ENCODE data around the gene HAPLN3.

HAPLN3 gene

DNA sequence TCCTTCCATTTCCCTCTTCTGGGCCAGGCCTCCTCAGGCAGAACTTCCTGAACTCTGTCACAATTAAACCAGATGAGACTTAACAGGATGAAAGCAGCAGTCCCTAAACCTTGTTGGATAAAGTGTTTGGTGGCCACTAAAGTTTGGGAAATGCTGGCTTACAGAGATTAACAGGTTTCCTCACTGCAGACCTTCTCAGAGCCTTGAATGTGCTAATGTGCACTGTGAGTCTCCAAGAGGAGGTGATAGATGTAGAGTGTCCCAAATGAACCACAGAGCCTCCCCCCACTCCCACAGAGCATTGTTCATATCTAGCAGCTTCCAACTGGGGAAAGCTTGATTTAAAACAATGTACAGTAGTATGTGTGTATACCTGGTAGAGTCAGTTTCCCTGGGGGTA, 42.9 kb downstream of the HAPLN3 start:
- H3K4me1 ChIP-seq (ENCODE audit: control insufficient read depth in 1 of 2, insufficient read depth in 2 of 2, low read length in 2 of 2), result no peaks in the 10 kb centered on the region

DNA sequence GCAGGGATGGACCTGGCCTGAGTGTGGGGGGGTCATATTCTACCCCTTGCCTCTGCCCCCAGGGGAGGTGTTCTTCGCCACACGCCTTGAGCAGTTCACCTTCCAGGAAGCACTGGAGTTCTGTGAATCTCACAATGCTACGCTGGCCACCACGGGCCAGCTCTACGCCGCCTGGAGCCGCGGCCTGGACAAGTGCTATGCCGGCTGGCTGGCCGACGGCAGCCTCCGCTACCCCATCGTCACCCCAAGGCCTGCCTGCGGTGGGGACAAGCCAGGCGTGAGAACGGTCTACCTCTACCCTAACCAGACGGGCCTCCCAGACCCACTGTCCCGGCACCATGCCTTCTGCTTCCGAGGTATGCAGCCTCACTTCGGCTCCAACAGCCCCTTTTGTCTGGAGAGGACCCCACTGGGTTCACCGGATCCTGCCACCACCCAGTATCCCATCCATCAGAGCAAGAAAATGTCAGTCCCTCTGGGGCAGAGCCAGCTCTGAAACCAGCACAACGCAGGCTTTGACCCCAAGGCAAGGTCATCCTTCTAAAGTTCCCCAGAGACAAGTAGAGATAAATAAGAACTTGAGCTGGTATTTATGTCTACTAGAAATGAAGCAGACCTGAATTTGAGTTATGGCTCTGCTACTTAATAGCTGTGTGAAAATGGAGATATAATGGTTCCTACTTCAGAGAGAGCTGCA, 45.8 kb downstream of the HAPLN3 start:
- no peaks in the 10 kb centered on the region for H3K36me3 ChIP-seq (ENCODE audit: control insufficient read depth in 1 of 2, insufficient read depth in 2 of 2, low read length in 2 of 2)

More for the DNA sequence above, 42.9 kb downstream of the HAPLN3 start:
- H3K27ac ChIP-seq (ENCODE audit: low read length), result no peak overlapping the region
- H3K4me3 ChIP-seq (ENCODE audit: low read depth in 1 of 2, low read length in 2 of 2), result no peak overlapping the region
- H3K27me3 ChIP-seq (ENCODE audit: low read depth, low read length), result no peaks in the 10 kb centered on the region
- H3K9me3 ChIP-seq (ENCODE audit: control insufficient read depth in 1 of 2, low read length in 2 of 2), result no peaks in the 10 kb centered on the region
- no peaks in the 10 kb centered on the region for H3K36me3 ChIP-seq (ENCODE audit: control insufficient read depth in 1 of 2, insufficient read depth in 2 of 2, low read length in 2 of 2)

DNA sequence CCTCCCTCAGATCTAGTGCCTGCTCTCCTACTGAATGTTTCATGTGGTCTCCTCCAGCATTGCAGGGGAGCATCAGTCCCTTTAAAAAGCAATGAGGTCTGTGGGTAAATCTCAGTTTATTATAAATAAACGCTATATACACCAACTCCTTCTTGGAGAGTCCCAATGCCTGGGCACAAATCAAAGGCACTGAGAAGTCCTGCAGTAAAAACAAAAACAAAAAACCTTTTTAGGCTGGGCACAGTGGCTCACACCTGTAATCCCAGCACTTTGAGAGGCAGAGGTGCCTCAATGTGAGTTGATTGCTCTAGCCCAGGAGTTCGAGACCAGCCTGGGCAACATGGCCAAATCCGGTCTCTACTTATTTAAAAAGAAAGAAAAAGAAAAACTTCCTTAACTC, 47.1 kb downstream of the HAPLN3 start:
- H3K9me3 ChIP-seq (ENCODE audit: control insufficient read depth in 1 of 2, low read length in 2 of 2), result no peaks in the 10 kb centered on the region
- no peaks in the 10 kb centered on the region for H3K4me1 ChIP-seq (ENCODE audit: control insufficient read depth in 1 of 2, insufficient read depth in 2 of 2, low read length in 2 of 2)
- no peak overlapping the region for H3K27ac ChIP-seq (ENCODE audit: low read length)
- H3K4me3 ChIP-seq (ENCODE audit: low read depth in 1 of 2, low read length in 2 of 2), result no peak overlapping the region
- no peaks in the 10 kb centered on the region for H3K36me3 ChIP-seq (ENCODE audit: control insufficient read depth in 1 of 2, insufficient read depth in 2 of 2, low read length in 2 of 2)
- no peaks in the 10 kb centered on the region for H3K27me3 ChIP-seq (ENCODE audit: low read depth, low read length)

More for the DNA sequence above, 45.8 kb downstream of the HAPLN3 start:
- H3K4me1 ChIP-seq (ENCODE audit: control insufficient read depth in 1 of 2, insufficient read depth in 2 of 2, low read length in 2 of 2), result no peaks in the 10 kb centered on the region
- no peak overlapping the region for H3K27ac ChIP-seq (ENCODE audit: low read length)
- H3K9me3 ChIP-seq (ENCODE audit: control insufficient read depth in 1 of 2, low read length in 2 of 2), result no peaks in the 10 kb centered on the region
- no peaks in the 10 kb centered on the region for H3K27me3 ChIP-seq (ENCODE audit: low read depth, low read length)
- H3K4me3 ChIP-seq (ENCODE audit: low read depth in 1 of 2, low read length in 2 of 2), result no peak overlapping the region

DNA sequence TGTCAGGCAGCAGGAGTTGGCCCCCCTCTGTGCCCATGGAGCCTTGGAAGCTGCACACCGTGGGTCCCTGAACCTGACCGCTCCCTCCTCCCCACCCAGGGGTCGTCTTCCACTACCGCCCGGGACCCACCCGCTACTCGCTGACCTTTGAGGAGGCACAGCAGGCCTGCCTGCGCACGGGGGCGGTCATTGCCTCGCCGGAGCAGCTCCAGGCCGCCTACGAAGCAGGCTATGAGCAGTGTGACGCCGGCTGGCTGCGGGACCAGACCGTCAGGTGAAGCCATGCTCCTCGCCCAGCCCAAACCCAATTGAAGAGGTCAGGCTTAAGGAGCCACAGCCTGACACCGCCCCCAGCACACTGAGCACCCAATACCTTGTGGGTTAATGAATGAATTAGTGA, 48.2 kb downstream of the HAPLN3 start:
- Histone ChIP-seq H3K27me3 (ENCODE audit: low read depth, low read length) (no peaks in the 10 kb centered on the region), H3K27ac (ENCODE audit: low read length) (no peak overlapping the region), H3K36me3 (ENCODE audit: control insufficient read depth in 1 of 2, insufficient read depth in 2 of 2, low read length in 2 of 2) (no peaks in the 10 kb centered on the region), H3K4me1 (ENCODE audit: control insufficient read depth in 1 of 2, insufficient read depth in 2 of 2, low read length in 2 of 2) (no peaks in the 10 kb centered on the region), H3K9me3 (ENCODE audit: control insufficient read depth in 1 of 2, low read length in 2 of 2) (no peaks in the 10 kb centered on the region), H3K4me3 (ENCODE audit: low read depth in 1 of 2, low read length in 2 of 2) (no peak overlapping the region)

DNA sequence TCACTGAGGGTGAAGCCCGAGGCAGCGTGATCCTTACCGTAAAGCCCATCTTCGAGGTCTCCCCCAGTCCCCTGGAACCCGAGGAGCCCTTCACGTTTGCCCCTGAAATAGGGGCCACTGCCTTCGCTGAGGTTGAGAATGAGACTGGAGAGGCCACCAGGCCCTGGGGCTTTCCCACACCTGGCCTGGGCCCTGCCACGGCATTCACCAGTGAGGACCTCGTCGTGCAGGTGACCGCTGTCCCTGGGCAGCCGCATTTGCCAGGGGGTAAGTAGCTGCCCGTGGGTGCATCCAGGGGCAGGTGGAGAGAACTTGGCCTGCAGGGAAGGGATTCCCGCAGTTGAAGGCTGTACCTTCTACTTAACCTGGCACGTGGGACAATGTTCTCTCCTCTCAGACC, 49.7 kb downstream of the HAPLN3 start:
- no peaks in the 10 kb centered on the region for H3K27me3 ChIP-seq (ENCODE audit: low read depth, low read length)
- H3K4me3 ChIP-seq (ENCODE audit: low read depth in 1 of 2, low read length in 2 of 2), result no peak overlapping the region
- no peaks in the 10 kb centered on the region for H3K9me3 ChIP-seq (ENCODE audit: control insufficient read depth in 1 of 2, low read length in 2 of 2)
- H3K27ac ChIP-seq (ENCODE audit: low read length), result no peak overlapping the region
- no peaks in the 10 kb centered on the region for H3K36me3 ChIP-seq (ENCODE audit: control insufficient read depth in 1 of 2, insufficient read depth in 2 of 2, low read length in 2 of 2)
- no peaks in the 10 kb centered on the region for H3K4me1 ChIP-seq (ENCODE audit: control insufficient read depth in 1 of 2, insufficient read depth in 2 of 2, low read length in 2 of 2)

DNA sequence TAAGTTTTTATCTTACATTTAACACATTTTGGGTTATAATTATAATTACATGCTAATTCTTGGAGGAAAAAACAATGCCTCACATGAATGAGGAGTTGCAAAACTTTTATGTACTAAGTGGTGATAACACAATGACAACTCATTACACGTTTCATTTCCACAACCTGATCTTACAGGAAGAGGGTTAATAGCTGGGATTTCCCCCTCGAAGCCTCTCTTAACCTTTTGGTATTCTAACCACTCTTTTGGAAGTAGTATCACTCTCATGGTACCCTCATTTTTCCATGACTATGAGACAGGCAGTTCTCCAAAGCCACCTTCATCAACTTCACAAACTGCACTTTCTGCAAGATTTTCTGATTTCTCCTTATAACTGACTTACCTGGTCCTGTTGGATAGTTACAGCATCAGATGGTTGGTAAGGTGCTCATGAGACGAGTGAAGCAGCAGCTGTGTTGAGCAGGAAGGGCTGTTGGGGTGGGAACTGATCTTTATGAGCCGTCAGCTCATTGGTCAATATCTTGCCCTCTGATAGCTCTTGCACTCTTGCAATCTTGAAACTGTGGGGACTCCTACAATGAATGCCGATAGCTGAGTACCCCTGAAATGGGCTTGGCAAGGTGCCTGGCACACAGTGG, 50.5 kb downstream of the HAPLN3 start:
- Histone ChIP-seq H3K36me3 (ENCODE audit: control insufficient read depth in 1 of 2, insufficient read depth in 2 of 2, low read length in 2 of 2) (no peaks in the 10 kb centered on the region), H3K4me1 (ENCODE audit: control insufficient read depth in 1 of 2, insufficient read depth in 2 of 2, low read length in 2 of 2) (no peaks in the 10 kb centered on the region), H3K27me3 (ENCODE audit: low read depth, low read length) (no peaks in the 10 kb centered on the region)

DNA sequence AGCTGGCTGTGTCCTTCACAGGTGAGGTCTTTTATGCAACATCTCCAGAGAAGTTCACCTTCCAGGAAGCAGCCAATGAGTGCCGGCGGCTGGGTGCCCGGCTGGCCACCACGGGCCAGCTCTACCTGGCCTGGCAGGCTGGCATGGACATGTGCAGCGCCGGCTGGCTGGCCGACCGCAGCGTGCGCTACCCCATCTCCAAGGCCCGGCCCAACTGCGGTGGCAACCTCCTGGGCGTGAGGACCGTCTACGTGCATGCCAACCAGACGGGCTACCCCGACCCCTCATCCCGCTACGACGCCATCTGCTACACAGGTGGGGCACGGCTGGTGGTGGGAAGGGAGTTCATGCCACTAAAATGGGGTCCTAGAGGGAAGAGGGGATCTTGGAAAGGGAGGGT, 52.0 kb downstream of the HAPLN3 start:
- Histone ChIP-seq H3K4me3 (ENCODE audit: low read depth in 1 of 2, low read length in 2 of 2) (no peak overlapping the region), H3K36me3 (ENCODE audit: control insufficient read depth in 1 of 2, insufficient read depth in 2 of 2, low read length in 2 of 2) (no peaks in the 10 kb centered on the region), H3K4me1 (ENCODE audit: control insufficient read depth in 1 of 2, insufficient read depth in 2 of 2, low read length in 2 of 2) (no peaks in the 10 kb centered on the region), H3K27ac (ENCODE audit: low read length) (no peak overlapping the region), H3K9me3 (ENCODE audit: control insufficient read depth in 1 of 2, low read length in 2 of 2) (no peaks in the 10 kb centered on the region), H3K27me3 (ENCODE audit: low read depth, low read length) (no peaks in the 10 kb centered on the region)

More for the DNA sequence above, 50.5 kb downstream of the HAPLN3 start:
- H3K27ac ChIP-seq (ENCODE audit: low read length), result no peak overlapping the region
- H3K4me3 ChIP-seq (ENCODE audit: low read depth in 1 of 2, low read length in 2 of 2), result no peak overlapping the region
- H3K9me3 ChIP-seq (ENCODE audit: control insufficient read depth in 1 of 2, low read length in 2 of 2), result no peaks in the 10 kb centered on the region

DNA sequence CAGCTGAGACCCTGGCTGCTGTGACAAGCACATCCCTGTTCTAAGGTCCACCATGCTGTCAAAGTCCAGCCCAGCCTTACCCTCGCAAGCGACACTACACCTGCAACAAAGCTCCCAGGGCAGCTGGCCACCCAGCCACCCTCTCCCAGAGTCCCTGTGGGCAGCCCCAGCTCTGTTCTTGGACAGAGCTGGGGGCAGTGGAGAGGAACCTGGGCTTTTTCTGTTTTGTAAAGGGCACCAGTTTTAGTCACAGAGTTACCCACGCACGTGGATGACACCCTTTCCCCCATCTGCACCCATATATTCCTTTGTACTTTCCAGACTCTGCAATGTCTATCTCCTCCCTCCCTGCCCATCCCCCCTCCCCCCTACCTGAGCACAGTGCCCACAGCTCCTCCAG, 53.2 kb downstream of the HAPLN3 start:
- Histone ChIP-seq H3K27me3 (ENCODE audit: low read depth, low read length) (no peaks in the 10 kb centered on the region), H3K4me1 (ENCODE audit: control insufficient read depth in 1 of 2, insufficient read depth in 2 of 2, low read length in 2 of 2) (no peaks in the 10 kb centered on the region), H3K4me3 (ENCODE audit: low read depth in 1 of 2, low read length in 2 of 2) (no peak overlapping the region), H3K27ac (ENCODE audit: low read length) (no peak overlapping the region), H3K9me3 (ENCODE audit: control insufficient read depth in 1 of 2, low read length in 2 of 2) (no peaks in the 10 kb centered on the region), H3K36me3 (ENCODE audit: control insufficient read depth in 1 of 2, insufficient read depth in 2 of 2, low read length in 2 of 2) (no peaks in the 10 kb centered on the region)

DNA sequence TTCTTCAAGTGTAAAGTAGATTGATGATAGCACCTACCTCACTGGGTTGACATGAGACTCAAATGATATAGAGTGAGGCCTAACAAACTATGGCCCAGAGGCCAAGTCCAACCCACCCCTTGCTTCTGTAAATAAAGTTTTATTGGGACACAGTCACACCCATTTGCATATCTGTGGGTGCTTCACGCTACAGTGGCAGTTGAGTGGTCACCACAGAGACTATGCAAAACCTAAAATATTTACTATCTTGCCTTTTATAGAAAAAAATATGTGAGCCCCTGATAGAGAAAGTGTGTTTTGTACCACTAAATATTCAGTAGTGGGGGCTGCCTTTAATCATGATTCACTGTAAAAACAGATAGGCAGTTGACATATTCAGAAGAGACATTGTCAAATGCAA, 54.1 kb downstream of the HAPLN3 start:
- H3K4me3 ChIP-seq (ENCODE audit: low read depth in 1 of 2, low read length in 2 of 2), result no peak overlapping the region
- H3K4me1 ChIP-seq (ENCODE audit: control insufficient read depth in 1 of 2, insufficient read depth in 2 of 2, low read length in 2 of 2), result no peaks in the 10 kb centered on the region
- no peak overlapping the region for H3K27ac ChIP-seq (ENCODE audit: low read length)
- H3K27me3 ChIP-seq (ENCODE audit: low read depth, low read length), result no peaks in the 10 kb centered on the region
- H3K36me3 ChIP-seq (ENCODE audit: control insufficient read depth in 1 of 2, insufficient read depth in 2 of 2, low read length in 2 of 2), result no peaks in the 10 kb centered on the region
- no peaks in the 10 kb centered on the region for H3K9me3 ChIP-seq (ENCODE audit: control insufficient read depth in 1 of 2, low read length in 2 of 2)

DNA sequence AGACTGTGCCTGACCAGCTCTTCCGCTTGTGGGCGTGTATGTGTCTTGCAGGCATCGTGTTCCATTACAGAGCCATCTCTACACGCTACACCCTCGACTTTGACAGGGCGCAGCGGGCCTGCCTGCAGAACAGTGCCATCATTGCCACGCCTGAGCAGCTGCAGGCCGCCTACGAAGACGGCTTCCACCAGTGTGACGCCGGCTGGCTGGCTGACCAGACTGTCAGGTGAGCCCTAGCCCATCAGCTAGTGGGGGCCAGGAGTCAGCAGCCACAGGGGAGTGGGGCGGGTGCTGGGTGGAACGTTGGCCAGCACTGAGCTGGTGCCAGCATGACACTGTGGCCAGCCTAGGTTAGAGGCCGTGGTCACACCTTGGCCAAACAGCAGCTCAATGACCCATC, 55.4 kb downstream of the HAPLN3 start:
- H3K4me1 ChIP-seq (ENCODE audit: control insufficient read depth in 1 of 2, insufficient read depth in 2 of 2, low read length in 2 of 2), result no peaks in the 10 kb centered on the region
- no peak overlapping the region for H3K4me3 ChIP-seq (ENCODE audit: low read depth in 1 of 2, low read length in 2 of 2)
- H3K9me3 ChIP-seq (ENCODE audit: control insufficient read depth in 1 of 2, low read length in 2 of 2), result no peaks in the 10 kb centered on the region
- H3K27ac ChIP-seq (ENCODE audit: low read length), result no peak overlapping the region
- H3K36me3 ChIP-seq (ENCODE audit: control insufficient read depth in 1 of 2, insufficient read depth in 2 of 2, low read length in 2 of 2), result no peaks in the 10 kb centered on the region
- no peaks in the 10 kb centered on the region for H3K27me3 ChIP-seq (ENCODE audit: low read depth, low read length)

DNA sequence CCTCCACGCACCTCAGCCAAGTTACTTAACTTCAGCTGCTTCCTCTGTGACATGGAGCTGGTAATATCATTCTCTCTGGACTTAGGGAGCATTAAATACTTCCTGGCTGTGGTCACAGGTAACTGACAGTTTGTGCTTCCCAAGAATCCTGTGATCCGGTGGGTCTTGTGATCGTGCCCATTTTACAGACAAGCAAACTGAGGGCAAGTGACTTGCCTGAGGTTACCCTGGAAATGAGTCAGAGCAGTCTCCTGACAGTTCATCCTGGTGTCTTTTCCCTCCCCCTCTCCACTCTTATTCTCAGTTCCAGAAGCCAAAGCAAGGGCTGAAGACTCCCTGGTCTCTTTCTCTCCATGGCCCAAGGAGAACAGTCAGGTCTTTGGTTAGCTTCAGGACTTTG, 56.2 kb downstream of the HAPLN3 start:
- no peaks in the 10 kb centered on the region for H3K27me3 ChIP-seq (ENCODE audit: low read depth, low read length)
- no peaks in the 10 kb centered on the region for H3K36me3 ChIP-seq (ENCODE audit: control insufficient read depth in 1 of 2, insufficient read depth in 2 of 2, low read length in 2 of 2)
- H3K4me1 ChIP-seq (ENCODE audit: control insufficient read depth in 1 of 2, insufficient read depth in 2 of 2, low read length in 2 of 2), result no peaks in the 10 kb centered on the region
- no peak overlapping the region for H3K27ac ChIP-seq (ENCODE audit: low read length)
- H3K9me3 ChIP-seq (ENCODE audit: control insufficient read depth in 1 of 2, low read length in 2 of 2), result no peaks in the 10 kb centered on the region
- no peak overlapping the region for H3K4me3 ChIP-seq (ENCODE audit: low read depth in 1 of 2, low read length in 2 of 2)

DNA sequence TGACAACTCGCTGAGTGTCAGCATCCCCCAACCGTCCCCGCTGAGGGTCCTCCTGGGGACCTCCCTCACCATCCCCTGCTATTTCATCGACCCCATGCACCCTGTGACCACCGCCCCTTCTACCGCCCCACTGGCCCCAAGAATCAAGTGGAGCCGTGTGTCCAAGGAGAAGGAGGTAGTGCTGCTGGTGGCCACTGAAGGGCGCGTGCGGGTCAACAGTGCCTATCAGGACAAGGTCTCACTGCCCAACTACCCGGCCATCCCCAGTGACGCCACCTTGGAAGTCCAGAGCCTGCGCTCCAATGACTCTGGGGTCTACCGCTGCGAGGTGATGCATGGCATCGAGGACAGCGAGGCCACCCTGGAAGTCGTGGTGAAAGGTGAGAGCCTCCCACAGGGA, 56.7 kb downstream of the HAPLN3 start:
- no peaks in the 10 kb centered on the region for H3K4me1 ChIP-seq (ENCODE audit: control insufficient read depth in 1 of 2, insufficient read depth in 2 of 2, low read length in 2 of 2)
- H3K4me3 ChIP-seq (ENCODE audit: low read depth in 1 of 2, low read length in 2 of 2), result no peak overlapping the region
- no peaks in the 10 kb centered on the region for H3K27me3 ChIP-seq (ENCODE audit: low read depth, low read length)
- H3K36me3 ChIP-seq (ENCODE audit: control insufficient read depth in 1 of 2, insufficient read depth in 2 of 2, low read length in 2 of 2), result no peaks in the 10 kb centered on the region
- H3K27ac ChIP-seq (ENCODE audit: low read length), result no peak overlapping the region
- H3K9me3 ChIP-seq (ENCODE audit: control insufficient read depth in 1 of 2, low read length in 2 of 2), result no peaks in the 10 kb centered on the region
